AG09319 (cell line): ENCODE data around the gene PCDHA1.
"Not testable (repeated sequence)": the region's sequence is repeated elsewhere in the genome, so short reads cannot be mapped to it uniquely, and the experiment has no call there.

ENCODE experiments used
- DNase-seq: peaks from one replicate; pipeline ENCODE4 v3.0.0-alpha.2; 2010; ENCODE audit warnings: low read depth; ENCODE audit errors: extremely low read depth
- TF ChIP-seq, protein P1 (sequence below): IDR thresholded peaks from 2 replicates; pipeline ENCODE4 v1.5.1; 2011; ENCODE audit warnings: low read depth, mild to moderate bottlenecking, inconsistent platforms, low read length, moderate library complexity

The PCDHA1 gene

DNA sequence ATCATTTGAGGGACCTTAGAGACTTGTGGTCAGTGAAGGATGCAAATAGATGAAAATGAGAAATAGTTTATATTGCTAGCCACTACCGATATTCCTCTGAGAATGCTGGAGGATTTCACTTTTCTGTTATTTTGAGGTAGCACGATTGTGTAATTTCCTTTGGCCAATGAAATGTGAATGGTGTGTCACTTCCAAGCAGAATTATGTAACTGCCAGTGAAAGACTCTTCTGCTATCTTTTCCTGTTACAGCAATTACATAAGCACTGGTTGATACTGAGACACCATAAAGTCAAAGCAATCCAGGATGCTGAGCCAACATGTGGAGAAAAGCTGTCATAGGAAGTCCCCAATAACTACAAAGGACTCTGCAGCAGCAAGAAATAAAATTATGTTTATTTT is 5.1 kb downstream of the PCDHA1 start:
- TF ChIP-seq, protein P1, sequence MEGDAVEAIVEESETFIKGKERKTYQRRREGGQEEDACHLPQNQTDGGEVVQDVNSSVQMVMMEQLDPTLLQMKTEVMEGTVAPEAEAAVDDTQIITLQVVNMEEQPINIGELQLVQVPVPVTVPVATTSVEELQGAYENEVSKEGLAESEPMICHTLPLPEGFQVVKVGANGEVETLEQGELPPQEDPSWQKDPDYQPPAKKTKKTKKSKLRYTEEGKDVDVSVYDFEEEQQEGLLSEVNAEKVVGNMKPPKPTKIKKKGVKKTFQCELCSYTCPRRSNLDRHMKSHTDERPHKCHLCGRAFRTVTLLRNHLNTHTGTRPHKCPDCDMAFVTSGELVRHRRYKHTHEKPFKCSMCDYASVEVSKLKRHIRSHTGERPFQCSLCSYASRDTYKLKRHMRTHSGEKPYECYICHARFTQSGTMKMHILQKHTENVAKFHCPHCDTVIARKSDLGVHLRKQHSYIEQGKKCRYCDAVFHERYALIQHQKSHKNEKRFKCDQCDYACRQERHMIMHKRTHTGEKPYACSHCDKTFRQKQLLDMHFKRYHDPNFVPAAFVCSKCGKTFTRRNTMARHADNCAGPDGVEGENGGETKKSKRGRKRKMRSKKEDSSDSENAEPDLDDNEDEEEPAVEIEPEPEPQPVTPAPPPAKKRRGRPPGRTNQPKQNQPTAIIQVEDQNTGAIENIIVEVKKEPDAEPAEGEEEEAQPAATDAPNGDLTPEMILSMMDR = no peak
- DNase-seq = no peak

DNA sequence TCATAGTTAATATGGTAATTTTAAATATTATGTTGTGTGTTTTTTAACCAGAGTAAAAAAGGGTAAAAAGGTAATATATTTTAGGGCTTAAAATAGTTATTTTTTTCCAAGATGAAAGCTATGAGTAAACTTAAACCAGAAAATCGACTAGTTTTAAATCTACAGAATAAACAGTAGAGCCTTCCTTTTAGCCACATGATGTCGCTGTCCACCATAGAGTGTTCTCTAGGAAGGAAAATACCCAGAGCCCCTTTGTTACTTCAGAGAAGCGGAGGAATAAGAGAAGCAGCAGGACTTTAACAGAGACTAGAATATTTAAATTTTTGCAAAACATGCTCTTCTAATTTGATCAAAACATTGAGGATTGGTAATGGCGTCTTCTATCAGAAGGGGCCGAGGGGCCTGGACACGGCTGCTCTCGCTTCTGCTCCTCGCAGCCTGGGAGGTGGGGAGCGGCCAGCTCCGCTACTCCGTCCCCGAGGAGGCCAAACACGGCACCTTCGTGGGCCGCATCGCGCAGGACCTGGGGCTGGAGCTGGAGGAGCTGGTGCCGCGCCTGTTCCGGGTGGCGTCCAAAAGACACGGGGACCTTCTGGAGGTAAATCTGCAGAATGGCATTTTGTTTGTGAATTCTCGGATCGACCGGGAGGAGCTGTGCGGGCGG is 8.8 kb downstream of the PCDHA1 start, which contains the start of gene PCDHA2:
Gene PCDHA2 (plus strand): TSS at position 258 of the 664 bp plus-strand sequence.
- DNase-seq = no peak
- TF ChIP-seq, protein P1 = no peak; the same call in 1 of the 2 replicates

DNA sequence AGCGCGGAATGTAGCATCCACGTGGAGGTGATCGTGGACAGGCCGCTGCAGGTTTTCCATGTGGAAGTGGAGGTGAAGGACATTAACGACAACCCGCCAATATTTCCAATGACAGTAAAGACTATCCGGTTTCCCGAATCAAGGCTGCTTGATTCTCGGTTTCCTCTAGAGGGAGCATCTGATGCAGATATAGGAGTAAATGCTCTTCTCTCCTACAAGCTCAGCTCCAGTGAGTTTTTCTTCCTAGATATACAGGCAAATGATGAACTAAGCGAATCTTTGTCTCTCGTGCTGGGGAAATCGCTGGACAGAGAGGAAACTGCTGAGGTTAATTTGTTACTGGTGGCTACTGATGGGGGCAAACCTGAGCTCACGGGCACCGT is 9.3 kb downstream of the PCDHA1 start:
- TF ChIP-seq, protein P1 = no peak; the same call in 1 of the 2 replicates
- DNase-seq = no peak

DNA sequence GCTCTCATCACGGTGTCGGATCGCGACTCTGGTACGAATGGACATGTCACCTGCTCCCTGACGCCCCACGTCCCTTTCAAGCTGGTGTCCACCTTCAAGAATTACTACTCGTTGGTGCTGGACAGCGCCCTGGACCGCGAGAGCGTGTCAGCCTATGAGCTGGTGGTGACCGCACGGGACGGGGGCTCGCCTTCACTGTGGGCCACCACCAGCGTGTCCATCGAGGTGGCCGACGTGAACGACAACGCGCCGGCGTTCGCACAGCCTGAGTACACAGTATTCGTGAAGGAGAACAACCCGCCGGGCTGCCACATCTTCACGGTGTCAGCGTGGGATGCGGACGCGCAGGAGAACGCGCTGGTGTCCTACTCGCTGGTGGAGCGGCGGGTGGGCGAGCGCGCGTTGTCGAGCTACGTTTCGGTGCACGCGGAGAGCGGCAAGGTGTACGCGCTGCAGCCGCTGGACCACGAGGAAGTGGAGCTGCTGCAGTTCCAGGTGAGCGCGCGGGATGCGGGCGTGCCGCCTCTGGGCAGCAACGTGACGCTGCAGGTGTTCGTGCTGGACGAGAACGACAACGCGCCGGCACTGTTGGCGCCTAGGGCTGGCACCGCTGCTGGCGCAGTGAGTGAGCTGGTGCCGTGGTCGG is 10.3 kb downstream of the PCDHA1 start:
- not testable (repeated sequence) for DNase-seq

DNA sequence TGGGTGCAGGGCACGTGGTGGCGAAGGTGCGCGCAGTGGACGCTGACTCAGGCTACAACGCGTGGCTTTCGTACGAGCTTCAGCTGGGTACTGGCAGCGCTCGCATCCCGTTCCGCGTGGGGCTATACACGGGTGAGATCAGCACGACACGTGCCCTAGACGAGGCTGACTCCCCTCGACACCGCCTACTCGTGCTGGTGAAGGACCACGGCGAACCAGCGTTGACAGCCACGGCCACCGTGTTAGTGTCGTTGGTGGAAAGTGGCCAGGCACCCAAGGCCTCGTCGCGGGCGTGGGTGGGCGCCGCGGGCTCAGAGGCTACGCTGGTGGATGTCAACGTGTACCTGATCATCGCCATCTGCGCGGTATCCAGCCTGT is 10.8 kb downstream of the PCDHA1 start:
- TF ChIP-seq, protein P1 = no peak
- DNase-seq = no peak

DNA sequence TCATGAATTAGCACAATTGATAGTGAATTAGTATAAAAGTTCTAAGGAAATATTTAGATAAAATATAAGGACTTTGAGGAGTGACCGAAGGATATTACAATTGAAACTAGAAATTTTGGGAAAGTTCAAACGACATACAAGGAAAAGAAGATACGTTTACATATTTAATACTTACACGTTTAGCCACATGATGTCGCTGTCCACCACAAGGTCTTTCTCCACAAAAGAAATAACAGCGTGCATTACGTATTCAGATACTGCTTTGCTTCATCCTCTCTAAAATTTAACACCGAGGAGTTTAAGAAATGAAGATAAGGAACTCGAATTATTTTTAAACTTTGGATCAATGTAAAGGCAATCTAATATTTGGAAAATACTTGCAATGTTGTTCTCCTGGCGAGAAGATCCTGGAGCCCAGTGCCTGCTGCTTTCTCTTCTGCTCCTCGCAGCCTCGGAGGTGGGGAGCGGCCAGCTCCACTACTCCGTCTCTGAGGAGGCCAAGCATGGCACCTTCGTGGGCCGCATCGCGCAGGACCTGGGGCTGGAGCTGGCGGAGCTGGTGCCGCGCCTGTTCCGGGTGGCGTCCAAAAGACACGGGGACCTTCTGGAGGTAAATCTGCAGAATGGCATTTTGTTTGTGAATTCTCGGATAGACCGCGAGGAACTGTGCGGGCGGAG is 15.0 kb downstream of the PCDHA1 start, which contains the start of gene PCDHA3:
Gene PCDHA3 (plus strand): TSS at position 242 of the 678 bp plus-strand sequence.
- DNase-seq = no peak

DNA sequence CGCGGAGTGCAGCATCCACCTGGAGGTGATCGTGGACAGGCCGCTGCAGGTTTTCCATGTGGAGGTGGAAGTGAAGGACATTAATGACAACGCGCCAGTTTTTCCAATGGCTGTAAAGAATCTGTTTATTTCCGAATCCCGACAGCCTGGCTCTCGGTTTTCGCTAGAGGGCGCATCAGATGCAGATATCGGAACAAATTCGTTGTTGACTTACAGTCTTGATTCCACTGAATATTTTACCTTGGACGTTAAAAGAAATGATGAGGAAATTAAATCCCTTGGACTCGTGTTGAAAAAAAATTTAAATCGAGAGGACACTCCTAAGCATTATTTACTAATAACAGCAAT is 15.5 kb downstream of the PCDHA1 start:
- no peak for DNase-seq
- TF ChIP-seq, protein P1 = no peak

More for the DNA sequence above, 15.0 kb downstream of the PCDHA1 start, which contains the start of gene PCDHA3:
- TF ChIP-seq, protein P1 = no peak; the same call in 1 of the 2 replicates

DNA sequence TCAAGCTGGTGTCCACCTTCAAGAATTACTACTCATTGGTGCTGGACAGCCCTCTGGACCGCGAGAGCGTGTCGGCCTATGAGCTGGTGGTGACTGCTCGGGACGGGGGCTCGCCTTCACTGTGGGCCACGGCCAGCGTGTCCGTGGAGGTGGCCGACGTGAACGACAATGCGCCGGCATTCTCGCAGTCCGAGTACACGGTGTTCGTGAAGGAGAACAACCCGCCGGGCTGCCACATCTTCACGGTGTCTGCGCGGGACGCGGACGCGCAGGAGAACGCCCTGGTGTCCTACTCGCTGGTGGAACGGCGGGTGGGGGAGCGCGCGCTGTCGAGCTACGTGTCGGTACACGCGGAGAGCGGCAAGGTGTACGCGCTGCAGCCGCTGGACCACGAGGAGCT is 16.4 kb downstream of the PCDHA1 start:
- not testable (repeated sequence) for DNase-seq
